ENCODE data around the gene INSIG1.

- TF ChIP-seq CTCF (IDR thresholded peaks at IDR 0.05; ENCODE audit: low read depth, low read length, missing input control) (no peak), JUND (IDR thresholded peaks at IDR 0.05) (no peak), YY1 (IDR thresholded peaks at IDR 0.05) (no peak)
Observed at GRCh38 chr7:155280446-155281397, 17.0 kb upstream of the INSIG1 start.

Data from liver (tissue), 3 donors.